Mammary epithelial cell (primary cell): ENCODE results near the gene SPTBN1.

Experiments used
- EZH2 ChIP-seq: IDR thresholded peaks from 2 replicates; pipeline ENCODE4 v1.6.1; 2012; ENCODE audit warnings: low read length, inconsistent platforms, borderline replicate concordance
- TF ChIP-seq, protein P1 (sequence below), 2 donors: IDR thresholded peaks in 1 of 2; conservative IDR thresholded peaks in 1 of 2; 2 replicates each; pipeline ENCODE4 v1.5.1; 2011 to 2012; ENCODE audit warnings: inconsistent platforms in 2 of 2, low read length in 2 of 2, mild to moderate bottlenecking in 2 of 2, control low read depth in 1 of 2, low read depth in 1 of 2; ENCODE audit not compliant: insufficient read depth in 1 of 2; ENCODE audit errors: extremely low read depth in 1 of 2

DNA sequence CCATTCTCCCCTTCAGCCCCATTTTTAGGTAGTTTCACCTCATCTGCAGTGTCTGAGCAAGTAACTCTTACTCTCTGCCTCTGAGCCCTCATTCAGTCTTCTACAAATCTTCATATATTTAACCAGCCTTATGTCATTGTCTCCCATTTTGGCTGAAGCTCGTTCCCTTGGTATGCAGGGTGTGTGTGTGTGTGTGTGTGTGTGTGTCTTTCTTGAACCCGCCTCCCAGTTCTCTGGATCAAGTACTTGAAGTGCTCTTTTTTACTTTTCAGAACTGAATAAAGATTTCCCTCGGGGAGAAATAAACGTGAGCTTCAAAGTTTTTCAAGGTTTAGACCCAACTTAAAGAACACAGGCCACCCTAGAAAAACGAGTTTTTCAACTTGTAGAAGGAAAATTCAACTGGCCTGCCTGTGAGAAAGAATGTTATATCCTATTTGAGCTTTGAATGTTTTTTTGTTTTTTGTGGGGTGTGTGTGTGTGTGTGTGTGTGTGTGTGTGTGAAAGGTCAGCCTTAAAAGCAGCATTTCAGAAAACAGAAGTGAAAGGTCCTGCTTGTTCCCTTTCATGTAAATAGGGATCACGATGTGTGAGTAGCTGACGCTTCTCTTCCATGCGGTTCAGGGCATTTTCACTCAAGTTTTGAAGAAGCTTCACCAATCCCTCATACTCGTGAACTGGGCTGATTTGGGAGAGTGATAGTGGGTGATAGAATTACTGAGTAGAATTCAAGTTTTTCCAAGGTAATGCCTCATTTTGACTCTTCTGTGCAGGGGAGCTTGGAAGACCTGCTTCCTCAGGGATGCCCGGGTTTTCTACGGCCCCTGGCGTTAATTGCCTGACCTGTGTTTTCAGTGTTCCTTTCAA is 216.7 kb downstream of the SPTBN1 start:
- TF ChIP-seq, protein P1, sequence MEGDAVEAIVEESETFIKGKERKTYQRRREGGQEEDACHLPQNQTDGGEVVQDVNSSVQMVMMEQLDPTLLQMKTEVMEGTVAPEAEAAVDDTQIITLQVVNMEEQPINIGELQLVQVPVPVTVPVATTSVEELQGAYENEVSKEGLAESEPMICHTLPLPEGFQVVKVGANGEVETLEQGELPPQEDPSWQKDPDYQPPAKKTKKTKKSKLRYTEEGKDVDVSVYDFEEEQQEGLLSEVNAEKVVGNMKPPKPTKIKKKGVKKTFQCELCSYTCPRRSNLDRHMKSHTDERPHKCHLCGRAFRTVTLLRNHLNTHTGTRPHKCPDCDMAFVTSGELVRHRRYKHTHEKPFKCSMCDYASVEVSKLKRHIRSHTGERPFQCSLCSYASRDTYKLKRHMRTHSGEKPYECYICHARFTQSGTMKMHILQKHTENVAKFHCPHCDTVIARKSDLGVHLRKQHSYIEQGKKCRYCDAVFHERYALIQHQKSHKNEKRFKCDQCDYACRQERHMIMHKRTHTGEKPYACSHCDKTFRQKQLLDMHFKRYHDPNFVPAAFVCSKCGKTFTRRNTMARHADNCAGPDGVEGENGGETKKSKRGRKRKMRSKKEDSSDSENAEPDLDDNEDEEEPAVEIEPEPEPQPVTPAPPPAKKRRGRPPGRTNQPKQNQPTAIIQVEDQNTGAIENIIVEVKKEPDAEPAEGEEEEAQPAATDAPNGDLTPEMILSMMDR (conservative IDR thresholded peaks at IDR 0.05 in 1 of 2, IDR thresholded peaks at IDR 0.05 in 1 of 2; ENCODE audit: extremely low read depth in 1 of 2, insufficient read depth in 1 of 2, low read depth in 1 of 2, low read length in 2 of 2): no peak
- TF ChIP-seq EZH2: no peak
